BJ (cell line): ENCODE measurements around the gene PAIP2B. TPM values are rescaled to one million over a fixed set of nuclear protein-coding genes. Genes with fewer than 3 reads are reported as not detected.

ENCODE experiments used
- CTCF ChIA-PET: fragments of 350-600 bp; formaldehyde crosslinking; extraction: SDS; loops from one replicate; lab custom pipeline; 2021; ENCODE audit warnings: antibody characterized with exemption, inconsistent platforms; lab: Yijun Ruan, JAX
- POLR2A ChIA-PET: fragments of 300-600 bp; sonication (Branson Sonifier 250); formaldehyde crosslinking; extraction: SDS; loops from one replicate; lab custom pipeline; 2021; ENCODE audit warnings: antibody characterized with exemption; lab: Charles Lee
- DNase-seq: peaks from one replicate; pipeline ENCODE4 v3.0.0-alpha.2; 2011; ENCODE audit warnings: low read depth
- H3K27me3 ChIP-seq: 2 replicates; pipeline ENCODE4 v1.6.0; 2011; ENCODE audit warnings: low read length; ENCODE audit not compliant: control insufficient read depth, insufficient read depth
- H3K36me3 ChIP-seq: 2 replicates; pipeline ENCODE4 v1.5.1; 2011; ENCODE audit warnings: low read length; ENCODE audit not compliant: control insufficient read depth, insufficient read depth
- H3K4me3 ChIP-seq: 2 replicates; pipeline ENCODE4 v1.5.1; 2011; ENCODE audit warnings: low read depth, mild to moderate bottlenecking, control low read depth, low read length
- polyA minus RNA-seq: library from RNA; depleted of rRNA, polyadenylated mRNA; stranded (reverse); fragments of >200 nt; gene quantifications from 2 replicates; pipeline ENCODE4 v1.2.3, GENCODE V29; 2011; rRNA and poly(A)+ RNA removed
- polyA plus RNA-seq: library from polyadenylated mRNA; depleted of rRNA; stranded (reverse); fragments of >200 nt; gene quantifications from 2 replicates; pipeline ENCODE4 v1.2.3, GENCODE V29; 2011; rRNA removed
- TF ChIP-seq, protein P1 (sequence below): IDR thresholded peaks from 2 replicates; pipeline ENCODE4 v1.5.1; 2011; ENCODE audit warnings: low read depth, mild to moderate bottlenecking, control low read depth, inconsistent platforms, low read length, moderate library complexity; ENCODE audit not compliant: insufficient read depth

Gene PAIP2B, protein sequence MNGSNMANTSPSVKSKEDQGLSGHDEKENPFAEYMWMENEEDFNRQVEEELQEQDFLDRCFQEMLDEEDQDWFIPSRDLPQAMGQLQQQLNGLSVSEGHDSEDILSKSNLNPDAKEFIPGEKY
- polyA plus RNA-seq: 0.11 and 0.29 TPM in 2 replicates
- 0.05 and 0.19 TPM in 2 replicates for polyA minus RNA-seq

DNA sequence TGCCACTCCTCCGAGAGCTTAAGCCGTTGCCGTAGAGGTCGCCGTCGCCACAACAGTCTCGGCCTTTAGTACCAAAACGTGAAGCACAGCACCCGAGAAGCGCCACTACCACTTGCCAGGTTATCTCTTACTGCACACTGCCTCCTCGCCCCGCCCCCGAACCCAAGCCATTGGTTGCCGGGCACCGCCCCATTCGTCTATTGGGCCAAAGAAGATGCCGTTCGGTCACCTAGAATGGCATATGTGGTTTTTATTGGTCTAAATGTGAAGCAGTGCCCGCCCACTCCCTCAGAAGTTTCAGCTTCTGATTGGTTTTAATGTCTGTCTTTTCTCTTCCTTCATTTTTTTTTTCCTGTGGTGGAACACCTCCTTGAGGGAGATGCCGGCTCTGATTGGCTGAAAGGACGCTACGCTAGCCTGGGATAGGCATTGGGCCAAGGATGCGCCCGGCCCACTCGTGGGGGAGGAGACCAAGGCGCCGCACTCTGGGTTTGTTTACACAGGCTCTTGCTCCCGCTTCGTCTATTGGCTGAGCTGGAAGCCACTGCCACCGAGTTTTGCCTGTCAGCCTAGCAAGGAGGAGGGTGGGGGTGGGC lies at the start of gene PAIP2B:
Gene PAIP2B, minus strand, starts transcription at position 139 of the 596 bp plus-strand sequence. CDS start 24,514 bp downstream, outside the sequence.
- peak; percentile 95 for DNase-seq
- Histone ChIP-seq H3K4me3 (peak within 1 kb of the TSS; percentile 62), H3K36me3 (no peaks in the 10 kb centered on the region), H3K27me3 (0 out of 2 replicates have a peak, but pooled peaks cover 4% of the 10 kb centered on the region)
- POLR2A ChIA-PET: interaction anchor here (1.3 kb wide), 1 partner anchor 13 kb away, joined by 4 read pairs; no protein-coding TSS in a partner anchor
- TF ChIP-seq, protein P1, sequence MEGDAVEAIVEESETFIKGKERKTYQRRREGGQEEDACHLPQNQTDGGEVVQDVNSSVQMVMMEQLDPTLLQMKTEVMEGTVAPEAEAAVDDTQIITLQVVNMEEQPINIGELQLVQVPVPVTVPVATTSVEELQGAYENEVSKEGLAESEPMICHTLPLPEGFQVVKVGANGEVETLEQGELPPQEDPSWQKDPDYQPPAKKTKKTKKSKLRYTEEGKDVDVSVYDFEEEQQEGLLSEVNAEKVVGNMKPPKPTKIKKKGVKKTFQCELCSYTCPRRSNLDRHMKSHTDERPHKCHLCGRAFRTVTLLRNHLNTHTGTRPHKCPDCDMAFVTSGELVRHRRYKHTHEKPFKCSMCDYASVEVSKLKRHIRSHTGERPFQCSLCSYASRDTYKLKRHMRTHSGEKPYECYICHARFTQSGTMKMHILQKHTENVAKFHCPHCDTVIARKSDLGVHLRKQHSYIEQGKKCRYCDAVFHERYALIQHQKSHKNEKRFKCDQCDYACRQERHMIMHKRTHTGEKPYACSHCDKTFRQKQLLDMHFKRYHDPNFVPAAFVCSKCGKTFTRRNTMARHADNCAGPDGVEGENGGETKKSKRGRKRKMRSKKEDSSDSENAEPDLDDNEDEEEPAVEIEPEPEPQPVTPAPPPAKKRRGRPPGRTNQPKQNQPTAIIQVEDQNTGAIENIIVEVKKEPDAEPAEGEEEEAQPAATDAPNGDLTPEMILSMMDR: no peak
- CTCF ChIA-PET: interaction anchor here (0.9 kb wide), 1 partner anchor 9 kb away, joined by 3 read pairs; no protein-coding TSS in a partner anchor

DNA sequence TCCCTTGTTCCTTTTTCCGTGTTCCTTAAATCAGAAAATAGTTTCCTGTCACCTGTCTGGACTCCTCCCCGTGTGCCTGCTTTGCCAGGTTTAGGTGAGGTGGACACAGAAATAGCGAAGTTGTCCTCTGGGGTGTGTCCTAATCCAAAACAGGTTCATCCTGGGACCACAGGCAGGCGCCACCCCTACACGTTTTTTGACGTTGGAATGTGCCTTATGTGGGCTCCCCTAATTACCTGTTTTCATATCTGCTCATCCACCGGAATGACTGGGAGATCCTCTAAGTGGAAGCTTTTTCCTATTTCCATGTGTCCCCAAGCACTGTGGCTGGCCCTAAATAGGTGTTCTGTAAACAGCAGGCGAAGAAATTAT lies 49.0 kb upstream of the PAIP2B start:
- TF ChIP-seq, protein P1: no peak
- POLR2A ChIA-PET: no interaction called here
- H3K4me3 ChIP-seq: no peak overlapping the region
- no peak for DNase-seq
- H3K27me3 ChIP-seq: no peaks in the 10 kb centered on the region
- CTCF ChIA-PET: interaction anchor here (2.8 kb wide), 1 partner anchor 24 kb away, joined by 17 read pairs; no protein-coding TSS in a partner anchor
- no peaks in the 10 kb centered on the region for H3K36me3 ChIP-seq

DNA sequence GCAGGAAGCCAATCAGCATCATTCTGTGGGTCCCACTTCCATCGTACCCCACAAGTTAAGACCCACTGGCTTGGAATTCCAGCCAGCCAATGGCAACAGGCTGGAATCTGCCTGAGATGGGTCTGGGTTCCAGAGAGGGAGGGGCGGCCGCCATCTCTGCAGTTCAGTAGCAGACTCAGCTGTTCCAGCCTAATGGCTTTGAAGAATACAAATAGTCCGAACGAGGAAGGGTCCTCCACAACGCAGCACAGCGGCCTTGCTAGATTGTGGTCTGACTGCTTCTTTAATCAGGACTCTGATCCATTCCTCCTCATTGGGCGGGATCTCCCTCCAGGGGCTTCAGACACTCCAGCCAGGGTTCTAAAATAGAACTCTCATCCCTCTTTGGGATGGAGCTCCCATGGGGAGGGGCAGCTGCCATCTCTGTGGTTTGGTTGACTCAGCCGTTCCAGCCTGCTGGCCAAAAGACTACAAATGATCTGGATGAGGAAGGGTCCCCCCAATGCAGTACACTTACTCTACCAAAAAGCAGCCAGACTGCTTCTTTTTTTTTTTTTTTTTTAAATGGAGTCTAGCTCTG lies 42.7 kb upstream of the PAIP2B start:
- TF ChIP-seq, protein P1: no peak
- ChIA-PET CTCF (no interaction called here), POLR2A (interaction anchor here (0.6 kb wide), 1 partner anchor 1543 kb away, joined by 5 read pairs; no protein-coding TSS in a partner anchor)
- DNase-seq: no peak
- no peak overlapping the region for H3K4me3 ChIP-seq
- no peaks in the 10 kb centered on the region for H3K36me3 ChIP-seq
- no peaks in the 10 kb centered on the region for H3K27me3 ChIP-seq

DNA sequence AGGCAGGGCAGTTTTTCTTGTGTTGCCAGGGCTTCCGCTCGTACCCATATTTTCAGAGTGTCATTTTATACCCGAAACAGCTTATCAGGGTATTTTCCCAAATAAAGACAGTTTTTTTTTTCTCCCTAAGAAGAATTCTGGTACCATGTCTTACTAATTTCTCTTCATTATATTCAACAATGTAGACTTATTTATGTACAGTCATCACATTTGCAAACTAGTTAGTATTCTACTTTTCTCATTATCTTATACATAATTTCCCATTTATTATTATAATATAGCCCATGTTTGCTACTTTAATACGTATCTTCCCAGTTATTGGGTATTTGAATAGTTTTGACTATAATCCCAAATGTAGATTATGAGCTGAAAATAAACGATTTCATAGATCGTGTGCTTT lies 36.5 kb upstream of the PAIP2B start:
- H3K36me3 ChIP-seq: no peaks in the 10 kb centered on the region
- H3K27me3 ChIP-seq: no peaks in the 10 kb centered on the region
- CTCF ChIA-PET: no interaction called here
- TF ChIP-seq, protein P1: no peak
- POLR2A ChIA-PET: no interaction called here
- DNase-seq: no peak
- H3K4me3 ChIP-seq: no peak overlapping the region

DNA sequence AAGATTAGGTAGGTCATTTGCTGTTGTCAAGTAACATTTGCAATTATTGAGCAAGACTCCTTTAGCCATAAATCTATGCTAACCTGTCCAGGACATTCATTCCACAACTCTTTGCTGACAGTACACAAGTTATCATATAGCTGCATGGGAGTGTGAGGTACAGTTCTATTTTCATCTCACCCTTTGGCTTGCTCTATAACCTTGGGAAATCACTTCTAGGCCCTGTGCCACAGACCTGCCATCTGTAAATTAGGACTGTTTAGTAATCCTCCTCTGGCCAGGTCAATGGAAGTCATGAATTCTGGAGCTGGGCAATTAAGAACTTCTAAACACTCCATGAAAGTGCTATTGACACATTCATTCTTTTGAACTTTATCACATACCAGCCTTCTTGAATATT lies 34.6 kb upstream of the PAIP2B start:
- ChIA-PET POLR2A (no interaction called here), CTCF (no interaction called here)
- TF ChIP-seq, protein P1: no peak

More for the DNA sequence above, 34.6 kb upstream of the PAIP2B start:
- no peak for DNase-seq
- 0 out of 2 replicates have a peak, but pooled peaks cover under 1% of the 10 kb centered on the region for H3K27me3 ChIP-seq
- no peak overlapping the region for H3K4me3 ChIP-seq
- no peaks in the 10 kb centered on the region for H3K36me3 ChIP-seq
